Neural crest cell (in vitro differentiated cells): Measurements from ENCODE around the gene ANO7. TPM values are rescaled to one million over a fixed set of nuclear protein-coding genes. Genes with fewer than 3 reads are reported as not detected.

Source experiments
- DNase-seq: peaks from one replicate; pipeline ENCODE4 v3.0.0; 2021; ENCODE audit warnings: low read depth, mixed read lengths, low spot score
- H3K27ac Mint-ChIP-seq: one replicate; pipeline ENCODE4 v1.8.0; 2021; ENCODE audit warnings: mild to moderate bottlenecking, mixed read lengths; ENCODE audit not compliant: unreplicated experiment
- H3K27me3 Mint-ChIP-seq: 2 replicates; pipeline ENCODE4 v1.8.0; 2021; ENCODE audit warnings: low read depth, mild to moderate bottlenecking, mixed read lengths
- H3K36me3 Mint-ChIP-seq: 2 replicates; pipeline ENCODE4 v1.8.0; 2021; ENCODE audit warnings: low read depth, mild to moderate bottlenecking, mixed read lengths
- H3K4me1 Mint-ChIP-seq: 2 replicates; pipeline ENCODE4 v1.8.0; 2021; ENCODE audit warnings: mixed read lengths
- H3K4me3 Mint-ChIP-seq: one replicate; pipeline ENCODE4 v1.8.0; 2021; ENCODE audit warnings: mild to moderate bottlenecking, mixed read lengths
- H3K9me3 Mint-ChIP-seq: 2 replicates; pipeline ENCODE4 v1.8.0; 2021; ENCODE audit warnings: mixed read lengths
- total RNA-seq: library from RNA; stranded (reverse); gene quantifications from 2 replicates; pipeline ENCODE4 v1.2.1, GENCODE V29; 2021
- TF ChIP-seq, protein P1 (sequence below): fragments of 200-600 bp; sonication (generic); conservative IDR thresholded peaks from 2 replicates; pipeline ENCODE4 v1.5.0; 2021; ENCODE audit warnings: antibody characterized with exemption, mild to moderate bottlenecking

The ANO7 gene
- total RNA-seq, 1 donor from 2014 or later = 3.2 TPM

DNA sequence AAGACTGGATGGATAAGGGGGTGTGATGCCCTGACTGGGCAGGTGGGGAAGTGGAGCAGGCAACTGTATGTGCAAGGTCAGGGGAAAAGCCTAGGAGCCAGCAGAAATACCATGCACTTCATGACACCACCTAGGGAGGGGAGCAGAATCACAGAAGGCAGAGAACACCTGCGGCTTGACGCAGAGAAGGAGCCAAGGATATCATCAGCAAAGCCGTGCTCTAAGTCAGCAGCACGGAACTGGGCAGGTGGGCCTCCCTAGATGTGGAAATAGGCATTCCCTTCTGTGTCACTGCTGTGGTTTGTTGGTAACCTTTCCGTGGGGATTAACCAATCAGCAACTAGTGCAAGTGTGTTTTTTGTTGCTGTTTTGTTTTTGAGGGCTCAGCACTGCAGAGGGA lies 85.7 kb downstream of the ANO7 start:
- no peak overlapping the region for H3K27ac Mint-ChIP-seq
- H3K9me3 Mint-ChIP-seq = no peaks in the 10 kb centered on the region
- TF ChIP-seq, protein P1, sequence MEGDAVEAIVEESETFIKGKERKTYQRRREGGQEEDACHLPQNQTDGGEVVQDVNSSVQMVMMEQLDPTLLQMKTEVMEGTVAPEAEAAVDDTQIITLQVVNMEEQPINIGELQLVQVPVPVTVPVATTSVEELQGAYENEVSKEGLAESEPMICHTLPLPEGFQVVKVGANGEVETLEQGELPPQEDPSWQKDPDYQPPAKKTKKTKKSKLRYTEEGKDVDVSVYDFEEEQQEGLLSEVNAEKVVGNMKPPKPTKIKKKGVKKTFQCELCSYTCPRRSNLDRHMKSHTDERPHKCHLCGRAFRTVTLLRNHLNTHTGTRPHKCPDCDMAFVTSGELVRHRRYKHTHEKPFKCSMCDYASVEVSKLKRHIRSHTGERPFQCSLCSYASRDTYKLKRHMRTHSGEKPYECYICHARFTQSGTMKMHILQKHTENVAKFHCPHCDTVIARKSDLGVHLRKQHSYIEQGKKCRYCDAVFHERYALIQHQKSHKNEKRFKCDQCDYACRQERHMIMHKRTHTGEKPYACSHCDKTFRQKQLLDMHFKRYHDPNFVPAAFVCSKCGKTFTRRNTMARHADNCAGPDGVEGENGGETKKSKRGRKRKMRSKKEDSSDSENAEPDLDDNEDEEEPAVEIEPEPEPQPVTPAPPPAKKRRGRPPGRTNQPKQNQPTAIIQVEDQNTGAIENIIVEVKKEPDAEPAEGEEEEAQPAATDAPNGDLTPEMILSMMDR = no peak
- peaks cover 14% of the 10 kb centered on the region for H3K36me3 Mint-ChIP-seq
- no peaks in the 10 kb centered on the region for H3K27me3 Mint-ChIP-seq
- no peak for DNase-seq
- H3K4me1 Mint-ChIP-seq = peaks cover 26% of the 10 kb centered on the region
- peak overlapping the region; percentile 89 for H3K4me3 Mint-ChIP-seq

Other genes with a start within 250 kb of the ANO7 start
- 0.16 and 0.30 TPM in 2 replicates for gene SNED1, start 190.1 kb upstream of the ANO7 start, total RNA-seq
- gene MTERF4, start 86.4 kb upstream of the ANO7 start, total RNA-seq = 43.7 and 46.2 TPM in 2 replicates
- 64.2 and 71.3 TPM in 2 replicates for gene PASK, start 39.2 kb upstream of the ANO7 start, total RNA-seq
- gene PPP1R7, start 38.2 kb upstream of the ANO7 start, total RNA-seq = 53.2 and 59.0 TPM in 2 replicates
- 320 and 333 TPM in 2 replicates for gene HDLBP, start 127.0 kb downstream of the ANO7 start, total RNA-seq
- gene SEPTIN2, start 127.2 kb downstream of the ANO7 start, total RNA-seq = 466 and 490 TPM in 2 replicates
- gene FARP2, start 167.6 kb downstream of the ANO7 start, total RNA-seq = 34.4 and 36.1 TPM in 2 replicates